ENCODE results near the gene FBN2.

Gene FBN2

DNA sequence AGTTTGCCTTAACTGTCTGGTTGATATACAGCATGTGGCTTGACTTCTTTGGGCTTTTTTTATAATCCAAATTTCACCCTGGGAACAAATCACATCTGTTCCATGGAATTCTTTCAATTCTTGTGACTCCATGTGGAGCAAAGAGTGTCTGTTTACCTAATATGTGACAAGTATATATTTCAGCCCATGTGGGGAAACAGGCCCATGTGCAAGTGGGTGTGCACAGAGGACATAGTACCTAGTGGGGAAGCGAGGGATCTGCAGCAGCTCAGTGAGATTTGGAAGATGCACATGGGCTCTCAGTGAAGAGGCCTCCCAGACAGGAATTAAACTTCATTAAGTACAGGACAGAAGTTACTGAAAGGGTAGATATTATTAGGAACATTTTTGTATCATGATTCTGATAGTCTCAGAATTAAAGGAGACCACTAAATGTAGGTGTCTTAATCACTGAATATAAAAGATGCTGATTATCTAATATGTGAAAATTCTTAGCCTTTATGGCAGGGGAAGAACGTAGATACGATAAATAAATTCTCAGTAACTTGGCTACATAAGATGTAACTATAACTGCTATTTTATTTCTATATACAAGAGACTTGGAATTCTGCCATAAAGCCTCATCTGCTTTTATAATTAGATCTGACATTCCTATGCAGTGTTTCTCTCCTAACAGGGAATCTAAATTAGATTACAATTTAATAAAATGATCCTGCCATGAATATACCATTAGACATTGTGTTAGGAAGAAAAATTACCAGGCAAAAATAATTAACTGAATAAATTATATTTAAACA, 273.3 kb downstream of the FBN2 start:
- TF ChIP-seq, protein P1, sequence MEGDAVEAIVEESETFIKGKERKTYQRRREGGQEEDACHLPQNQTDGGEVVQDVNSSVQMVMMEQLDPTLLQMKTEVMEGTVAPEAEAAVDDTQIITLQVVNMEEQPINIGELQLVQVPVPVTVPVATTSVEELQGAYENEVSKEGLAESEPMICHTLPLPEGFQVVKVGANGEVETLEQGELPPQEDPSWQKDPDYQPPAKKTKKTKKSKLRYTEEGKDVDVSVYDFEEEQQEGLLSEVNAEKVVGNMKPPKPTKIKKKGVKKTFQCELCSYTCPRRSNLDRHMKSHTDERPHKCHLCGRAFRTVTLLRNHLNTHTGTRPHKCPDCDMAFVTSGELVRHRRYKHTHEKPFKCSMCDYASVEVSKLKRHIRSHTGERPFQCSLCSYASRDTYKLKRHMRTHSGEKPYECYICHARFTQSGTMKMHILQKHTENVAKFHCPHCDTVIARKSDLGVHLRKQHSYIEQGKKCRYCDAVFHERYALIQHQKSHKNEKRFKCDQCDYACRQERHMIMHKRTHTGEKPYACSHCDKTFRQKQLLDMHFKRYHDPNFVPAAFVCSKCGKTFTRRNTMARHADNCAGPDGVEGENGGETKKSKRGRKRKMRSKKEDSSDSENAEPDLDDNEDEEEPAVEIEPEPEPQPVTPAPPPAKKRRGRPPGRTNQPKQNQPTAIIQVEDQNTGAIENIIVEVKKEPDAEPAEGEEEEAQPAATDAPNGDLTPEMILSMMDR (IDR thresholded peaks at IDR 0.05), result no peak

DNA sequence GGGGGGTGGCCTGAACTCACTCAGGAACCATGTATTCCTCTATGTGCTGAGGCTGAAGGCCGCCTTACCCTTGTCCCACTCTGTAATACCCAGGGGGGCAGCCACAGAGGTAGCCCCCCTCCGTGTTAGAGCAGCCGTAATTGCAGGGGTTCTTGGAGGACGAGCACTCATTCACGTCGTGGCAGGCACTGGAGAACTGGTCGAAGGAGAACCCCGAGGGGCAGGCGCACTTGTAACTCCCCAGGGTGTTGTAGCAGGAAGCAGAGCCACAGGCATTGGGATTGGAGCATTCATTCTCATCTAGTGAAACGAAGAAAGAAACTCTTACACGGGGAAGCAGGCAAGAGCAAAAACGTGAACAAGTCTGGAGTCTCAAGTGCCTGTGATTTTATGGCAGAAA, 274.7 kb downstream of the FBN2 start:
- TF ChIP-seq, protein P1 (IDR thresholded peaks at IDR 0.05), result no peak

DNA sequence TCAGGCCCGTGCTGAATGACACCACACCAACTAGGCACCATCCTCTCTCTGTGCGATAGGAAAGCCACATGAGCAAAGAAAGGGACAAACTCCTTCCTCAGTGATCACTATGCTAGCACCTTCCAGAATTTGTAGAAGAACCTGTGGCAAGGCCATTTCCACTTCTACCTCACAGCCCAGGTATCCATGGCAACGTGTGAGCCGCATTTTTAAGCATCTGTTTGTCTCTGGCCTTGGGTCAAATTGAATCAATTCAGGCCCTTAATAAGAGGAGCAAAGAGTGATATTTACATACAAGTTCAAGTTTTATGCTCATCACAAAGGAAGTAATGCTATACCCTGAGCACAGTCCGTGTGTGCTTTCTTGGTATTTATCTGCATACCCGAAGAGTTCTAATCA, 275.1 kb downstream of the FBN2 start:
- TF ChIP-seq, protein P1 (IDR thresholded peaks at IDR 0.05), result no peak

DNA sequence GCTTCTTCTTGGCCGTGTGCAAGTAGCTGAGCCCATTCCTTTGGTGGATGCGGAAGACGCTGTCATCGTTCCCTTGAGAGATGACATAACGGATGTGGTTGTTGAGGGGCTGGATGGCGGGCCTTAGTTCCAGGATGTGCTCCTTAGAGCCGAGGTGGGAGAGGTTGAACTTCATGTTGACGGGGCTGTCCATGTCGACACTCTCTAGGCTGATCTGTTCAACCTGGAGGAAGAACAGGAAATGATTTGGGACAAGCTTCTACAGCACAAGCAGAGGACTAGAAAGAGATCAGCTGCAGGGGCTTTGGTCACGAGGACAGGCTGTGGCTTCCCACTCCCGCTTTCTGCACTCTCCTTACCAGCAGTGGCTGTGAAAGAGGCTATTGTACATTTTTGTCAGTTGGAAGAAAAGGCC, 278.4 kb downstream of the FBN2 start:
- TF ChIP-seq, protein P1 (IDR thresholded peaks at IDR 0.05), result no peak

DNA sequence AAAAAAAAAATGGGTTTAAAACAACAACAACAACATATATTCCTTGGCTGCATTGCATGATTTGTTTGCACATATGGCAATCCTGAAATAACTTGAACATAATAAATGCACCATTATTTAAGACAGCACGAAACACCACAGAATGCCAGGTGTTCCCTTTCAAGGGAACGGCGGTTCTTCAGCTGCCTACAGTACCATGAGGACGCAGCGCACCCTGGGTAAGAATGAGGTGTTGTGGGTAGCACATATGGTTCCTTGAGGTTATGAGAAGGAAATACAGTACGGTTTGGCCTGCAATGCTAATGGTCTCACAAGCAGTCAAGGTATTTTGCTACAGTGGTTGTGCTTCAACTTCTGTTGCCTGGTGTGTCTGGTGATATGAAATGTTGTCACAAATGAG, 279.7 kb downstream of the FBN2 start:
- TF ChIP-seq, protein P1 (IDR thresholded peaks at IDR 0.05), result no peak

DNA sequence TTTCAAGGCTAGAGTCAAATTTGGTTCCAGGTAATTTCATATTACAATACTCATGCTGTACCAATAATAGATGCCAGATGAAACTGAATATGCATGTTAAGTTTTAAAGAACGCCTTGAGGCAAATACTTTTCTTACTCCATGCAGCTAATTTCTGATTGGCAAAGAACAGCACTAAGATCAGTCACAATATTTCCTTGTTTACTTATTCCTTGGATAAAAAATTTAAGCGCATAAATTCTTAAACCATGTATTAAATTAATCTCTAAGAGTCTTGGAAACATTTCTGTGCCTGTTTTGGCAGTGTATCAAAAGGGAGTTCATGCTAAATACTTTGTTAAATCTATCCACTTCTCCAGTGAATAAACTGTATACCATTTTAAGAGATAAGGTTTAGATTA, 281.0 kb downstream of the FBN2 start:
- TF ChIP-seq, protein P1 (IDR thresholded peaks at IDR 0.05), result no peak

DNA sequence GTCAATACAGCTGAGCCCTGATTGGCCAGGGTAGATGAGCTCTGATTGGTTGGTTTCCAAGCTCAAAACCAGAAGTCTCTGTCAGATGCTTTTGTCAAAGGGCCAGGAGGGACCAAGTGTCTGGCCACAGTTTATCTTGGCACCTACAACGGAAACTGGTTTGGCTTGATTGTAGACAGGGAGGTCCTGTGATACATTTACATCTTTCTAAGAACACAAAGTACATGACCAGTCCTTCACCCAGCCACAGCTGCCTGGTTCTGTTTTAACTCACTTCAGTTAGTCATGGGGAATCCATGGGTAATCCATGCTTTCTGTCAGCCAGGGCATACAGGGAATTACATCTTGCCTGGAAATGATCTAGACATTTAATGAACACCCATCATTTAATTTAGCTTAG, 283.3 kb downstream of the FBN2 start:
- TF ChIP-seq, protein P1 (IDR thresholded peaks at IDR 0.05), result no peak

DNA sequence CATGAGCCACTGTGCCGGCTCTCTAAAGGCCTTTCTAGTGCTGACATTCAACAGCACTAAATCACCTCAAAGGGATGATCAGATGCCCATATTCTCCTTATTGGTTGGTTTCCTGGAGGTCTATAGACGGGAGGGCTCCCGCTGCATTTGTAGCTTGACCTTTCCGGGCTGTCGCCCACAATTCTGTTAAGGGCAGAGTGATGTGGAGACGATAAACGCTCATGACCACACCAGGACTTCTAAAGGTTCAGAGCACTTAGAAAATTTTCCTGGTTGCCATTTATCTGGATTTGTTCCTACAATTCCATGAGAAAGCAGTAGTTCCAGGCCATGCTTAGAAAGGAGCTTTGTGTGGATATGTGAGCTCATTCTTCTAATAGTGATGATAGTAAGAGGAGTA, 284.2 kb downstream of the FBN2 start:
- TF ChIP-seq, protein P1 (IDR thresholded peaks at IDR 0.05), result no peak
